ENCODE results near the gene PRR18.

Gene PRR18

GRCh38 chr6:166278579-166279392 is 29.4 kb downstream of the PRR18 start:
- in situ Hi-C loops (cut with HindIII; ENCODE audit: low sequenced_read_pairs) = no loop called here

- in situ Hi-C loops (cut with HindIII; ENCODE audit: low sequenced_read_pairs) = no loop called here
These were observed 30.2 kb downstream of the PRR18 start for GRCh38 chr6:166277892-166278578.

GRCh38 chr6:166277018-166277417 is 31.2 kb downstream of the PRR18 start:
- in situ Hi-C loops (cut with HindIII; ENCODE audit: low sequenced_read_pairs) = no loop called here

- in situ Hi-C loops (cut with HindIII; ENCODE audit: low sequenced_read_pairs) = no loop called here
These were observed 32.5 kb downstream of the PRR18 start for GRCh38 chr6:166275714-166276166.

DNA sequence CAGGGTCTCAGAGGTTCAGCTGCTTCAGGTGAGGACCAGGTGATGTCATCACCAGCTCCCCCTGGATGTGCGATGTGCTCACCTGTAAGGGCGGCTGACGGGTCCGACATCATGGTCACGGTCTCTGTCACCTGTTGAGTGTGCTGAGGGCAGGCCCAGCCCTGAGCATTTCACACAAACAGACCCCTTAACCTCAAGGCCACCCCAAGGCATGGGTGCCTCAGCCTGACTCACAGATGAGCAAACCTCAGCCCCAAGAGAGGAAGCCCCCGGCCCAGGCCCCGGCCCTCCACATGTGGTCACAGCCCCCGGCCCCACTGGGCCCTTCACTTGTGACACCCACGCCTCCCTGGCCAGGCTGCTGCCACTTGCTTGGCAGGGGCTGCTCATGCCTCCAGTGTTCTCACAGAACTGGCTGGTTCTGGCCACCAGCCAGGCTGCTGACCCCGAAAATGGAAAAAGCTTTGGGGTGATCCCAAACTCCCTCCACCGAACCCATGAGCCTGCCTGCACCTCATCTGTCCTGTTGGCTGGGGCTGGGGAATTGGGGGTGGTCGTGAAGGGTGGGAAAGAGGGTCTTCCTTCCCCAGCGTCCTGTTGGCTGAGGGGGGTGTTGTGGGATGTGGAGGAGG is 33.3 kb downstream of the PRR18 start:
- in situ Hi-C loops (cut with HindIII; ENCODE audit: low sequenced_read_pairs) = no loop called here

DNA sequence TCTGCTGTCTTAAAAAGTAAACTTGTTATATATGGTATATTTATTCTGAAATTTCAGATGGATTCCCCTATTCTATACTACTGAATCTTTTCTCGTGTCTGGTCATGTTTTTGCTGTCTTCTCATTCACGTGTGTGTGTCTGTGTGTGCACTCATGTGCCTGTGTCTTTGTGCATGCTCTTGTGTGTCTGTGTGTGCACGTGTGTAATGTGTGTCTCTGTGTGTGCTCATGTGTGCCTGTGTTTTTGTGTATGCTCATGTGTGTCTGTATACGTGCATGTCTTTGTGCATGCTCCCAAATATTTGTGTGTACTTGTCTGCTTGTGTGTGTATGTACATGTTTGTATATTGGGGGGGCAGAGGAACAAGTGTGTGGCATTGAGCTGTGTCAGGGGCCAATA is 34.0 kb downstream of the PRR18 start:
- in situ Hi-C loops (cut with HindIII; ENCODE audit: low sequenced_read_pairs) = no loop called here

DNA sequence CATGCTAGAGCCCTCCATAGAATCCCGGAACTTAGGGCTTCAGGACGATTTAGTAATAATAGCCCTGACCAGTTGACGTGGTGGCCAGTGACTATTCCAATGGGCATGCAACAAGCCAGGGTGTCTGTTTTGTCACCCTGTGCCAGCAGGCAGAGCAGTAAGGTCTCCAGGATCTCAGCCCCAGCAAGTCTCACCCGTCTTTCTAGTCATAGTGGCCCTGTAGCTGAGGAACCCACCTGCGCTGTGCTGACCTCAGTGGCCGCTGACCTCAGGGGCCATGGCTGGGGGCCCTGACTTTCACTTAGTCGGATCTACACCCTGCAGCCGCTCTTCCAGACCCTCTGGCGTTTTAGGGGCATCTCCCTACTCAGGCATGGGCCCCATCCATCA is 36.8 kb downstream of the PRR18 start:
- in situ Hi-C loops (cut with HindIII; ENCODE audit: low sequenced_read_pairs) = no loop called here

- in situ Hi-C loops (cut with HindIII; ENCODE audit: low sequenced_read_pairs) = no loop called here
These were observed 37.4 kb downstream of the PRR18 start for GRCh38 chr6:166270706-166271375.

- in situ Hi-C loops (cut with HindIII; ENCODE audit: low sequenced_read_pairs) = no loop called here
These were observed 38.7 kb downstream of the PRR18 start for GRCh38 chr6:166269301-166270039.

GRCh38 chr6:166268431-166268830 is 39.8 kb downstream of the PRR18 start:
- in situ Hi-C loops (cut with HindIII; ENCODE audit: low sequenced_read_pairs) = no loop called here

- in situ Hi-C loops (cut with HindIII; ENCODE audit: low sequenced_read_pairs) = no loop called here
These were observed 40.7 kb downstream of the PRR18 start for GRCh38 chr6:166267526-166267925.

DNA sequence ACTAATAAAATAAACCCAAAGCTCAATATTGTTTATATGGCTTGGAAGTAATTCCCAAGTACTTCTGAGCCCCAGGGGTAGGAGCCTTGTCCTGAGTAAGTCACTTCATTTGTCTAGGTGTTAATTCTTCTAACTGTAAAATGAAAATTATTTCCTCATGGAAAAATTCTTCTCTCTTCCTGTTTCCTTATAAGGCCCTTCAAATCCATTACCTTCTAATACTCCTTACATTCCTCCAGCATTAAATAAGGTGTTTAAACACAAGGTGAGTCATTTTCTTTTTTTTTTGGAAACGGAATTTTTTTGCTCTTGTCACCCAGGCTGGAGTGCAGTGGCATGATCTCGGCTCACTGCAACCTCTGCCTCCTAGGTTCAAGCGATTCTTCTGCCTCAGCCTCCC is 41.9 kb downstream of the PRR18 start:
- in situ Hi-C loops (cut with HindIII; ENCODE audit: low sequenced_read_pairs) = no loop called here

DNA sequence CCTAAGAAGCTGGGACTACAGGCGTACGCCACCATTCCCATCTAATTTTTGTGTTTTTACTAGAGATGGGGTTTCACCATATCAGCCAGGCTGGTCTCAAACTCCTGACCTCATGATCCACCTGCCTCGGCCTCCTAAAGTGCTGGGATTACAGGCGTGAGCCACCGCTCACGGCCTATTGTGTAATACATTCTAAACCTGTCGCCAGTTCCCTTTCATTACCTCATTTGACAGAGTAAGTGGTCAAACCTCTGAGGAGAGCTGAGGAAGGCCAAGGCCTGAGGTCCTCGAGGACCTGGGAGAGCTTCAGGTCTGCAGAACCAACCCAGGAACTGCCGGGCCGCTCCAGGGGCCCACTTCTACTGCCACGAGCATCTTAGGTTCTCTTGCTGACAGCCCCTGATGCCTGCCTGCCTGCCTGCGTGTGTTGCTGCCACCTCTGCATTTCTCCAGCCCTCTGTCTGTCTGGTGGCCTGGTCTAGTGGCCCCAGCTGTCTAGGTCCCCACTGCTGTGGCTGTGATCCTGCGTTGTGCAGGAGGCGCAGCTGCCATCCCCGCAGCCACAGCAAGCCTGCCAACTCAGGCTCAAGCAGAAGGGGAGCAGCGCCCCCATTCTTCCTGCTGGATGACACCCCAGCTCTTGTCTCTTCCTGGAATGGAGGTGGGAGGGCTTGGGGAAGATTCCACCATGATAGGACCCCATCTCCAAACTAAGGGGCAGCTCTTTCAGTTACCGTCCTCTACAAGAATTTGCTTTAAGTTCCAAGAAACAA is 45.3 kb downstream of the PRR18 start:
- in situ Hi-C loops (cut with HindIII; ENCODE audit: low sequenced_read_pairs) = no loop called here

DNA sequence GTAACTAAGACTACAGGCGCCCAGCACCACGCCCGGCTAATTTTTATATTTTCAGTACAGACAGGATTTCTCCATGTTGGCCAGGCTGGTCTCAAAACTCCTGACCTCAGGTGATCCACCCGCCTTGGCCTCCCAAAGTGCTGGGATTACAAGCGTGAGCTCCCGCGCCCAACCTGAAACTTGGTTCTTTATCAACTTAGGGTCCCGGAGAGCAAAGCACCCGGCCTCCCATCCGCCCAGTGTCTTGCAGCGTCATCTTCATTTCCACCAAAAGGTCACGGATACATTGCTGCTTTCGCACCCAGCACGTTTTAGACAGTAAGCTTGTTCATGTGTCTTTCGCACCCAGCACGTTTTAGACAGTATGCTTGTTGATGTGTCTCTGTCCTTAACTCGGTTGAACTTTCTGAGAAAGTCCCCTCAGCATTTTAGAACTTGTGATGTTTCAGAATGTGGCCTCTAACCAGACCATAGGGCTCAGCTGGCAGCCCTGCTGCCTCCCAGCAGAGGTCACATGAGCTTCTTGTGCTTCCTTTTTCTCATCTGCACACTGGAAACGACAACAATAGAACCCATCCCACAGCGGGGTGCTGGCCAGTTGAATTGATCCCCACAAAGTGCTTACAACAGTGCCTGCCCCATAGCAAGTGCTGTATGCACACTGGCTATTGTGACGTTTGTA is 48.8 kb downstream of the PRR18 start:
- in situ Hi-C loops (cut with HindIII; ENCODE audit: low sequenced_read_pairs) = no loop called here

DNA sequence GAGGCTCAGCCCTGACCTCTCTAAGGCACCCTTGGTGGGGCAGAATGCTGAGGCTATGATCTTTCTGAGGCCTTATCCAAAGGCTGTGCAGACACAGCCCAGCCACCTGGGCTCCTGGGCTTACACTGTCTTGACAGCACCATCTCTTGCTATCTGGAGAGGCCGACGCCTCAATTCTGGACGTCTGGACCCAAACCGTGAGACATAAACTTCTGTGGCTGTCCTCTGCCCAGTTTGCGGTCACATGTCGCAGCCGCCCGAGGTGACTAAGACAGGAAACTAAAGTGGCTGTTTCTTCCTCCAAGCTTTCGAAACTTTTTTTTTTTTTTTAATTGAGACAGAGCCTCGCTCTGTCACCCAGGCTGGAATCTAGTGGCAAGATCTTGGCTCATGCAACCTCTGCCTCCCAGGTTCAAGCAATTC is 49.3 kb downstream of the PRR18 start:
- in situ Hi-C loops (cut with HindIII; ENCODE audit: low sequenced_read_pairs) = no loop called here

DNA sequence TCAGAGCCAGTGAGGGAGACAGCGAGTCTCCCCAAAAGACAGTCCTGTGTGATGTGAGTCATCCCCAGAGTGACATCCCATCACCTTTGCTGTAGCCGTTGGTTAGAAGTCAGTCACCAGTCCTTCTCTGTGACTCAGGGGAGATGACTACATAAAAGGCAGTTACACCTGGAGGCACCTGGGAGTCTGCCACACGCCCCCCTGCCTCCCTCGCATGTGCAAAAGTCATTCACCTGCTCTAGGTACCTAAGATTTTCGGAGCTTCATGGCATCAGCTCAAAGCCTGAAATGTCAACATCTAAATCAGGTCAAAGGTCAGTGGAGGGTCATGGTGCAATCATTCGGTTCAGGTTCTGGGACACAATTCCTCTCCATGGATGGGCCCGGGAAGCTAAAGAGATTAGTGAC is 50.3 kb downstream of the PRR18 start:
- in situ Hi-C loops (cut with HindIII; ENCODE audit: low sequenced_read_pairs) = no loop called here

All from DLD1 (cell line).